PC-3 (cell line): ENCODE measurements around the gene EEF1A2. TPM values are rescaled to one million over a fixed set of nuclear protein-coding genes. Genes with fewer than 3 reads are reported as not detected.

Experiments
- ATAC-seq: fragments of 200-7000 bp; cut with Tn5 transposase; 2 replicates; pipeline ENCODE4 v1.9.1; 2020; ENCODE audit warnings: mild to moderate bottlenecking, moderate library complexity
- BruUV-seq: library from RNA; stranded (reverse); fragments of 400-500 nt; replicated peaks from 2 replicates; lab custom pipeline; 2021; lab: Mats Ljungman, UMichigan
- CTCF ChIA-PET: fragments of 300-600 bp; sonication (Branson Sonifier 250); formaldehyde crosslinking; loops from one replicate; lab custom pipeline; 2022; ENCODE audit warnings: antibody characterized with exemption; lab: Charles Lee
- POLR2A ChIA-PET: fragments of 300-600 bp; sonication (Branson Sonifier 250); formaldehyde crosslinking; loops from one replicate; lab custom pipeline; 2022; ENCODE audit warnings: antibody characterized with exemption; ENCODE audit not compliant: unreplicated experiment; lab: Charles Lee
- DNase-seq: peaks from one replicate; pipeline ENCODE4 v3.0.0-alpha.2; 2015
- H2AFZ ChIP-seq: fragments of 300-600 bp; sonication (generic); 2 replicates; pipeline ENCODE4 v1.6.0; 2016; ENCODE audit warnings: antibody characterized with exemption, low read length
- H3F3A ChIP-seq: fragments of 300-600 bp; sonication (generic); one replicate; pipeline ENCODE4 v1.6.0; 2017; ENCODE audit warnings: antibody characterized with exemption, low read length, control low read depth, mild to moderate bottlenecking; ENCODE audit not compliant: unreplicated experiment
- H3K27ac ChIP-seq: fragments of 300-600 bp; sonication (generic); 2 replicates; pipeline ENCODE4 v1.5.1; 2016; ENCODE audit warnings: mild to moderate bottlenecking, low read length
- H3K27me3 ChIP-seq: fragments of 300-600 bp; sonication (generic); 2 replicates; pipeline ENCODE4 v1.6.1; 2016; ENCODE audit warnings: low read length, mixed read lengths
- H3K36me3 ChIP-seq: fragments of 300-600 bp; sonication (generic); 2 replicates; pipeline ENCODE4 v1.6.1; 2016; ENCODE audit warnings: low read depth, mixed run types, low read length, mixed read lengths
- H3K4me1 ChIP-seq: fragments of 300-600 bp; sonication (generic); 2 replicates; pipeline ENCODE4 v1.5.1; 2016; ENCODE audit warnings: low read length; ENCODE audit not compliant: insufficient read depth
- H3K4me2 ChIP-seq: fragments of 300-600 bp; sonication (generic); 2 replicates; pipeline ENCODE4 v1.6.0; 2016; ENCODE audit warnings: low read length
- H3K4me3 ChIP-seq: fragments of 300-600 bp; sonication (generic); 2 replicates; pipeline ENCODE4 v1.5.1; 2016; ENCODE audit warnings: mild to moderate bottlenecking, low read length, mixed read lengths
- H3K79me2 ChIP-seq: fragments of 300-600 bp; sonication (generic); 2 replicates; pipeline ENCODE4 v1.6.1; 2017; ENCODE audit warnings: low read length, mixed read lengths
- H3K9ac ChIP-seq: fragments of 300-600 bp; sonication (generic); 2 replicates; pipeline ENCODE4 v1.6.0; 2016; ENCODE audit warnings: mild to moderate bottlenecking, low read length
- H3K9me2 ChIP-seq: fragments of 300-600 bp; sonication (generic); replicated peaks from 2 replicates; pipeline ENCODE4 v1.6.1; 2016; ENCODE audit warnings: mixed run types, low read length, mixed read lengths
- H3K9me3 ChIP-seq: fragments of 300-600 bp; sonication (generic); 2 replicates; pipeline ENCODE4 v1.6.1; 2016; ENCODE audit warnings: low read length, mixed read lengths
- H4K20me1 ChIP-seq: fragments of 300-600 bp; sonication (generic); 2 replicates; pipeline ENCODE4 v1.6.1; 2016; ENCODE audit warnings: low read length, mixed read lengths
- EZH2 ChIP-seq: fragments of 300-600 bp; sonication (generic); IDR thresholded peaks from one replicate; pipeline ENCODE4 v1.6.1; 2017; ENCODE audit warnings: antibody characterized with exemption, mild to moderate bottlenecking, low read length; ENCODE audit not compliant: unreplicated experiment
- EZH2phosphoT487 ChIP-seq: fragments of 300-600 bp; sonication (generic); IDR thresholded peaks from 2 replicates; pipeline ENCODE4 v1.6.1; 2018; ENCODE audit warnings: mild to moderate bottlenecking, antibody characterized with exemption, low read length, borderline replicate concordance
- intact Hi-C: fragments of 100-400 bp; cut with micrococcal nuclease; formaldehyde crosslinking; loops from 2 replicates; pipeline ENCODE4 v1.9.0; 2023
- total RNA-seq: library from RNA; depleted of rRNA; stranded (reverse); fragments of >200 nt; gene quantifications from 2 replicates; pipeline ENCODE4 v1.2.3, GENCODE V29; 2014
- TF ChIP-seq, protein P1 (sequence below): fragments of 300-600 bp; sonication (generic); conservative IDR thresholded peaks from 2 replicates; pipeline ENCODE4 v1.5.1; 2017; ENCODE audit warnings: antibody characterized with exemption, low read depth, mild to moderate bottlenecking, low read length

Gene EEF1A2
- total RNA-seq, 1 experiment from 2014 or later: 463 TPM

DNA sequence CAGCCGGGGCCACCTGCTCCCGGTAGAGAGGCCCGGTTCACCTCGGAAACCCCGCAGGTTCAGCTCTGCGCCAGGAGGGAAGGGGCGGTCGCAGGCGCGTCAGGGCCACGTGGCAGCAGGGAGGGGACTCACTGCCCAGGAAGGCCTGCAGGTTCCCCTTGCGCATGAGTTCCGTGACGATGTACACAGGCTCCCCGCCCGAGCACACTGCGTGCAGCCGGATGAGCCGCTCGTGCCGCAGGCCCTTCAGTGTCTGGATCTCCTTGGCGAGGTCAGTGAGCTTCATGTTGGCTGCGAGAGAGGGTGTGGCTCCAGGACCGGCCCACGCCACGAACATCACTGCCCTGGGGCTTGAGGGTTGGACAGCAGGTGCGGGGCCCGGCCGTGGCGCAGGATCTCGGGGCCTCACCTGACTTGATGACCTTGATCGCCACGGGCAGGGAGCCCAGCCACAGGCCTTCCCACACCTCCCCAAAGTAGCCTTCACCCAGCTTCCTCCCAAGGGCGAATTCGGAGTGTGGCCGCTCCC lies 43.2 kb upstream of the EEF1A2 start:
- BruUV-seq: no TSS peak
- ATAC-seq (no peak), DNase-seq (no peak)
- peaks cover 44% of the 10 kb centered on the region for H3K4me1 ChIP-seq
- no peaks in the 10 kb centered on the region for H3K9me3 ChIP-seq
- H3K9me2 ChIP-seq: no peaks in the 10 kb centered on the region
- no peak overlapping the region for H3K9ac ChIP-seq
- no peak overlapping the region for H3K4me3 ChIP-seq
- no peak overlapping the region for H3K27ac ChIP-seq
- ChIA-PET POLR2A (interaction anchor here (0.7 kb wide), 1 partner anchor 25 kb away, joined by 3 read pairs; no protein-coding TSS in a partner anchor), CTCF (no interaction called here)
- no peaks in the 10 kb centered on the region for H3K36me3 ChIP-seq
- H3K27me3 ChIP-seq: no peaks in the 10 kb centered on the region
- TF ChIP-seq, protein P1, sequence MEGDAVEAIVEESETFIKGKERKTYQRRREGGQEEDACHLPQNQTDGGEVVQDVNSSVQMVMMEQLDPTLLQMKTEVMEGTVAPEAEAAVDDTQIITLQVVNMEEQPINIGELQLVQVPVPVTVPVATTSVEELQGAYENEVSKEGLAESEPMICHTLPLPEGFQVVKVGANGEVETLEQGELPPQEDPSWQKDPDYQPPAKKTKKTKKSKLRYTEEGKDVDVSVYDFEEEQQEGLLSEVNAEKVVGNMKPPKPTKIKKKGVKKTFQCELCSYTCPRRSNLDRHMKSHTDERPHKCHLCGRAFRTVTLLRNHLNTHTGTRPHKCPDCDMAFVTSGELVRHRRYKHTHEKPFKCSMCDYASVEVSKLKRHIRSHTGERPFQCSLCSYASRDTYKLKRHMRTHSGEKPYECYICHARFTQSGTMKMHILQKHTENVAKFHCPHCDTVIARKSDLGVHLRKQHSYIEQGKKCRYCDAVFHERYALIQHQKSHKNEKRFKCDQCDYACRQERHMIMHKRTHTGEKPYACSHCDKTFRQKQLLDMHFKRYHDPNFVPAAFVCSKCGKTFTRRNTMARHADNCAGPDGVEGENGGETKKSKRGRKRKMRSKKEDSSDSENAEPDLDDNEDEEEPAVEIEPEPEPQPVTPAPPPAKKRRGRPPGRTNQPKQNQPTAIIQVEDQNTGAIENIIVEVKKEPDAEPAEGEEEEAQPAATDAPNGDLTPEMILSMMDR: no peak
- TF ChIP-seq EZH2phosphoT487 (no peak), EZH2 (no peak)
- peaks cover under 1% of the 10 kb centered on the region; the same call in 1 of the 2 replicates for H3K79me2 ChIP-seq
- H3F3A ChIP-seq: no peaks in the 10 kb centered on the region
- no peak overlapping the region for H2AFZ ChIP-seq
- H4K20me1 ChIP-seq: no peaks in the 10 kb centered on the region
- no peak overlapping the region for H3K4me2 ChIP-seq
- intact Hi-C loops: no loop called here

GRCh38 chr20:63541371-63541770 lies 42.5 kb upstream of the EEF1A2 start:
- Histone ChIP-seq H2AFZ (no peak overlapping the region), H3K9me3 (no peaks in the 10 kb centered on the region), H3K4me2 (no peak overlapping the region), H3K79me2 (peaks cover 7% of the 10 kb centered on the region), H3F3A (no peaks in the 10 kb centered on the region), H3K4me1 (peaks cover 51% of the 10 kb centered on the region), H3K9me2 (no peaks in the 10 kb centered on the region), H3K27ac (no peak overlapping the region), H3K36me3 (no peaks in the 10 kb centered on the region), H3K9ac (no peak overlapping the region), H3K27me3 (no peaks in the 10 kb centered on the region), H3K4me3 (no peak overlapping the region), H4K20me1 (no peaks in the 10 kb centered on the region)
- no peak for ATAC-seq
- ChIA-PET POLR2A (no interaction called here), CTCF (no interaction called here)
- no peak for TF ChIP-seq EZH2phosphoT487
- TF ChIP-seq EZH2: no peak
- TF ChIP-seq, protein P1: no peak
- BruUV-seq: no TSS peak
- intact Hi-C loops: no loop called here
- no peak for DNase-seq

- no peak overlapping the region for H3K9ac ChIP-seq
- no peaks in the 10 kb centered on the region for H3K9me3 ChIP-seq
- intact Hi-C loops: no loop called here
- no peak overlapping the region for H3K27ac ChIP-seq
- CTCF ChIA-PET: no interaction called here
- TF ChIP-seq EZH2 (no peak), EZH2phosphoT487 (no peak)
- TF ChIP-seq, protein P1: no peak
- peak; percentile 41 for DNase-seq
- no peak overlapping the region for H3K4me2 ChIP-seq
- ATAC-seq: no peak
- H3K27me3 ChIP-seq: no peaks in the 10 kb centered on the region
- H4K20me1 ChIP-seq: no peaks in the 10 kb centered on the region
- H3F3A ChIP-seq: no peaks in the 10 kb centered on the region
- peaks cover 11% of the 10 kb centered on the region for H3K79me2 ChIP-seq
- POLR2A ChIA-PET: no interaction called here
- H3K36me3 ChIP-seq: no peaks in the 10 kb centered on the region
- no peaks in the 10 kb centered on the region for H3K9me2 ChIP-seq
- H2AFZ ChIP-seq: no peak overlapping the region
- peaks cover 49% of the 10 kb centered on the region for H3K4me1 ChIP-seq
- no peak overlapping the region for H3K4me3 ChIP-seq
- no TSS peak for BruUV-seq
These were observed 41.7 kb upstream of the EEF1A2 start for GRCh38 chr20:63540417-63541186.
